Esophagus squamous epithelium (tissue), 5 donors: ENCODE results near the gene HTR3C. TPM values are rescaled to one million over a fixed set of nuclear protein-coding genes. Genes with fewer than 3 reads are reported as not detected.
"Not testable (repeated sequence)": the region's sequence is repeated elsewhere in the genome, so short reads cannot be mapped to it uniquely, and the experiment has no call there.

Source experiments
- DNase-seq: peaks from one replicate; lab custom pipeline; 2025; lab: John Stamatoyannopoulos, UW
- H3K27ac ChIP-seq, 4 donors: fragments of 200-600 bp; sonication (generic); one replicate each; pipeline ENCODE4 v1.5.1; 2016 to 2019; ENCODE audit warnings: mild to moderate bottlenecking in 1 of 4
- H3K27me3 ChIP-seq, 4 donors: fragments of 200-600 bp; sonication (generic); 1 replicate in 3 of 4; 2 replicates in 1 of 4; pipeline versions ENCODE4 v1.5.1 to v1.6.0; 2017 to 2021; ENCODE audit warnings: antibody characterized with exemption in 1 of 4
- H3K36me3 ChIP-seq, 3 donors: fragments of 200-600 bp; sonication (generic); one replicate each; pipeline ENCODE4 v1.5.1; 2016 to 2019
- H3K4me1 ChIP-seq, 3 donors: fragments of 200-600 bp; sonication (generic); one replicate each; pipeline ENCODE4 v1.5.1; 2017 to 2019
- H3K4me3 ChIP-seq, 4 donors: fragments of 200-600 bp; sonication (generic); 1 replicate in 3 of 4; 2 replicates in 1 of 4; pipeline ENCODE4 v1.5.1; 2016 to 2019; ENCODE audit warnings: mild to moderate bottlenecking in 2 of 4, moderate library complexity in 1 of 4
- H3K9me3 ChIP-seq, 3 donors: fragments of 200-600 bp; sonication (generic); one replicate each; pipeline ENCODE4 v1.5.1; 2016 to 2019
- CTCF ChIP-seq, 6 experiments: fragments of 450-650 bp in 4 of 6; fragments of 200-600 bp in 2 of 6; sonication (generic) in 2 of 6; IDR thresholded peaks; one replicate each; pipeline ENCODE4 v1.5.1; 2016 to 2019; ENCODE audit warnings: antibody characterized with exemption in 6 of 6, mild to moderate bottlenecking in 4 of 6, moderate library complexity in 4 of 6
- POLR2A ChIP-seq, 4 donors: fragments of 450-650 bp; IDR thresholded peaks; one replicate each; pipeline ENCODE4 v1.6.1; 2017; ENCODE audit warnings: antibody characterized with exemption in 4 of 4, mild to moderate bottlenecking in 4 of 4, moderate library complexity in 3 of 4
- WGBS, 2 donors: methylation state at CpG; one replicate each; pipeline ENCODE4 v1.1.5; 2018; 5-methylcytosine and 5-hydroxymethylcytosine counted together
- intact Hi-C: fragments of 100-400 bp; cut with DNase I; formaldehyde crosslinking; loops from one replicate; pipeline ENCODE4 v1.15.0; 2022
- total RNA-seq, 4 donors: library from RNA; depleted of rRNA; stranded (reverse); fragments of >200 nt; gene quantifications; one replicate each; pipeline ENCODE4 v1.1.0, GENCODE V29; 2016
- donor health status: DM: yes; HTN: yes; CAD: no.

HTR3C gene
- total RNA-seq, 4 donors from 2014 or later: not detected

DNA sequence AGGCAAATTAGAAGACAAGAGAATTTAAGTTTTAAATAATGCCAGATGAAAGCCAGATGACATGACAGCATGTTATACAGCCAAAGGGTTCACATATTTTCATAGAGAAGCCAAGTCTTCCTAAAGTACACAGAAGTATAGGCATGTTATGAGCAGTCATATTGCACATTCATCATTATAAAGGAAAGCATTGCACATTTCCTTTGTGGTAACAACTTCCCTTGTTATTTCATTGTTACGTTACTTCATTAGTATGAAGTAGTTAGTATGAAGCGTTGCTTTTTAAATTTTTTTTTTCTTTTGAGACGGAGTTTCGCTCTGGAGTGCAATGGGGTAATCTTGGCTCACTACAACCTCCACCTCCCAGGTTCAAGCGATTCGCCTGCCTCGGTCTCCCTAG is 30.5 kb upstream of the HTR3C start:
- Histone ChIP-seq H3K36me3 (no peaks in the 10 kb centered on the region), H3K4me3 (no peak overlapping the region), H3K27ac (no peak overlapping the region), H3K9me3 (no peaks in the 10 kb centered on the region), H3K4me1 (peaks cover 0 to 13% (median under 1%) of the 10 kb centered on the region in 3 donors), H3K27me3 (peaks cover 0 to 22% (median 0%) of the 10 kb centered on the region in 4 donors)
- DNase-seq: no peak
- 37 to 58% methylated on average over 7 of the region's 7 CpGs for WGBS, 2 donors
- intact Hi-C loops: no loop called here
- TF ChIP-seq POLR2A (IDR thresholded peaks at IDR 0.05): no peak
- no peak for TF ChIP-seq CTCF (IDR thresholded peaks at IDR 0.05)

- H3K36me3 ChIP-seq, DNase-seq, H3K9me3 ChIP-seq, H3K4me1 ChIP-seq, H3K27ac ChIP-seq, H3K4me3 ChIP-seq, intact Hi-C loops: not testable (repeated sequence)
- peaks cover 0 to 22% (median 0%) of the 10 kb centered on the region in 4 donors for H3K27me3 ChIP-seq
- WGBS, 2 donors: 70 to 77% methylated on average over 5 of the region's 5 CpGs
Observed at GRCh38 chr3:184025256-184025655, 27.6 kb upstream of the HTR3C start.

- H3K27ac ChIP-seq, intact Hi-C loops, H3K4me3 ChIP-seq, H3K36me3 ChIP-seq, H3K9me3 ChIP-seq, H3K4me1 ChIP-seq, DNase-seq: not testable (repeated sequence)
- 85 to 88% methylated on average over 1 of the region's 1 CpG for WGBS, 2 donors
- peaks cover 0 to 44% (median 0%) of the 10 kb centered on the region in 4 donors for H3K27me3 ChIP-seq
Observed at GRCh38 chr3:184028275-184028890, 24.5 kb upstream of the HTR3C start.

GRCh38 chr3:184029443-184029842 is 23.4 kb upstream of the HTR3C start:
- WGBS, 2 donors: 46 to 49% methylated on average over 2 of the region's 2 CpGs
- Histone ChIP-seq H3K27me3 (peaks cover 0 to 48% (median 0%) of the 10 kb centered on the region in 4 donors), H3K36me3 (no peaks in the 10 kb centered on the region), H3K4me1 (peaks cover 0 to 8% (median 0%) of the 10 kb centered on the region in 3 donors), H3K4me3 (no peak overlapping the region), H3K27ac (no peak overlapping the region), H3K9me3 (no peaks in the 10 kb centered on the region)
- no peak for TF ChIP-seq POLR2A (IDR thresholded peaks at IDR 0.05)
- no peak for TF ChIP-seq CTCF (IDR thresholded peaks at IDR 0.05)
- DNase-seq: no peak
- intact Hi-C loops: no loop called here

DNA sequence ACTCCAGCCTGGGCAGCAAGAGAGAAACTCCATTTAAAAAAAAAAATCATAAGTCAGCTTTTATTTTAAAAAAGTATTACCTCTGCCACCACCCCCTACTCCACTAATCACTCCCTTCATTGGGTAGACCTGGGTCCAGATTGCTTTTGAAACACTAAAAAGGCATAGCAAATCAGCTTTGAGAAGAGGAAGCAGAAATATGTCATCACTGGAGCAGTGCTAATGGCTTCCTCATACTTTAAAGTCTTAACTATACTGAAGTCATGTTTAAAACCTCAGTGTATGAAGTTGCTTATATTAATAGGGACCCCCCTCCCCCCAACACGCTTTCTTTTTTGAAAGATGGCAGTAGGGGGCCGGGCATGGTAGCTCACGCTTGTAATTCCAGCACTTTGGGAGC is 22.3 kb upstream of the HTR3C start:
- no peak overlapping the region for H3K4me3 ChIP-seq
- intact Hi-C loops: no loop called here
- H3K9me3 ChIP-seq: no peaks in the 10 kb centered on the region
- H3K36me3 ChIP-seq: no peaks in the 10 kb centered on the region
- WGBS, 2 donors: 88% methylated on average over 3 of the region's 3 CpGs; no CpG with 5 or more reads in 1 of the 2 donors
- TF ChIP-seq CTCF (IDR thresholded peaks at IDR 0.05): no peak
- TF ChIP-seq POLR2A (IDR thresholded peaks at IDR 0.05): no peak
- H3K27ac ChIP-seq: no peak overlapping the region
- DNase-seq: no peak
- H3K27me3 ChIP-seq: peaks cover 0 to 56% (median 0%) of the 10 kb centered on the region in 4 donors
- peaks cover 0 to 8% (median 0%) of the 10 kb centered on the region in 3 donors for H3K4me1 ChIP-seq

DNA sequence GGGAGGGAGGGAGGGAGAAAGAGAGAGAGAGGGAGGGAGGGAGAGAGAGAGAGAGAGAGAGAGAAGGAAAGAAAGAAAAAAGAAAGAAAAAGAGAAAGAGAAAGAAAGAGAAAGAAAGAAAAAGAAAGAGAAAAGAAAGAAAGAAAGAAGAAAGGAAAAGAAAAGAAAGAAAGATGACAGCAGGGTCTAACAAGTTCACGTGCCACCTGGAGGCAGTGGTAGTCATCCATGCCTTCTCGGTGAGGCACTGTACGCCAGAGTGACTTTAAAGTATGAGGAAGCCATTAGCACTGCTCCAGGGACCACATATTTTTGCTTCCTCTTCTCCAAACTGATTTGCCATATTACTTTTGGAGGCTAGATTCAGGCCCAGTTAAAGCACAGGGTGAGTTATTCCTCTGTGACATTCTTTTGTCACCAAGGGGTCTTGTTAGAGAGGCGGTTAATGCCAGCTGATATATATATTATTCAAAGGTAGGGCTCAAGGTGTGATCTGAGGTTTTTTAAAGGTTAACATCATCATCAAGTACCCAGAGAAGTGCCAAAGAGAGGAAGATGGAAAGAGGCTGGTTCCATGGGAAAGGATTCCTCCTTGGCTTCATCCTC is 21.6 kb upstream of the HTR3C start, which contains the start of gene HTR3D:
Gene HTR3D, plus strand, starts transcription at position 556 of the 606 bp plus-strand sequence. Its CDS starts 0 bp downstream, at position 556.
- TF ChIP-seq CTCF (IDR thresholded peaks at IDR 0.05) (no peak), POLR2A (IDR thresholded peaks at IDR 0.05) (no peak)
- WGBS, 2 donors: 44 to 46% methylated on average over 4 of the region's 4 CpGs

More for the DNA sequence above, 21.6 kb upstream of the HTR3C start, which contains the start of gene HTR3D:
- Histone ChIP-seq H3K9me3 (no peaks in the 10 kb centered on the region), H3K36me3 (no peaks in the 10 kb centered on the region), H3K27ac (no peak within 1 kb of the TSS), H3K4me3 (no peak within 1 kb of the TSS), H3K4me1 (peaks cover 0 to 8% (median 0%) of the 10 kb centered on the region in 3 donors), H3K27me3 (peaks cover 0 to 60% (median 0%) of the 10 kb centered on the region in 4 donors)
- no peak for DNase-seq
- intact Hi-C loops: no loop called here
